ENCODE measurements around the gene NYNRIN.

DNA sequence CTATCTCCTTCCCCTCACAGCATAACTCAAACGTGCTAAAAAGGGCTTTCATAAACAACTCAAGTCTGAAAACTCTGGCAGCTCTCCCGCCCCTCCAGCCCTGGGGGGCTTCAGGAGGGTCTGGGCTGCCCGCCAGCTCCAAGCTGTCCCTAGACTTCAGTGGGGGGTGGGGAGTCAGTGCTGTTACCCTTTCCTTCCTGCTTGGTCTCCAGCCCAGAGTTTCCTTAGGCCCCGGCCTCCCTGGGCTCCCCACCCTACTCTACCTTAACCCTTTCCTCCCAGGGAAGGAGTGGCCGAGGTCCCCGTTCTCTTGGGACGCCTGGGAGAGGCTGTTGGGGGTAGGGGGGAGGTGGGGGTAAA, 530 bp upstream of the NYNRIN start:
- TF ChIP-seq ESRRA (CRISPR knock-in tag; IDR thresholded peaks at IDR 0.05; ENCODE audit: borderline replicate concordance) (no peak), KAT7 (CRISPR knock-in tag; IDR thresholded peaks at IDR 0.05; ENCODE audit: borderline replicate concordance) (no peak), SP1 (CRISPR knock-in tag; conservative IDR thresholded peaks at IDR 0.05) (no peak), FOXK1 (CRISPR knock-in tag; IDR thresholded peaks at IDR 0.05) (no peak)

Data from WTC11 (cell line).